Liver (tissue), 9 donors: ENCODE data around the gene TULP4. TPM values are rescaled to one million over a fixed set of nuclear protein-coding genes. Genes with fewer than 3 reads are reported as not detected.

Experiments used
- DNase-seq: peaks from one replicate; pipeline ENCODE4 v3.0.0-alpha.2; 2017; ENCODE audit warnings: low spot score
- H3K27ac ChIP-seq, 2 donors: one replicate each; pipeline ENCODE4 v1.7.0; 2013; ENCODE audit warnings: inconsistent platforms in 2 of 2, low read length in 2 of 2, control low read depth in 1 of 2, low read depth in 1 of 2, mild to moderate bottlenecking in 1 of 2
- H3K27me3 ChIP-seq, 4 donors: one replicate each; pipeline versions ENCODE4 v1.6.1 to v1.7.0; 2013; ENCODE audit warnings: low read length in 3 of 4, inconsistent platforms in 1 of 4, mild to moderate bottlenecking in 1 of 4, moderate library complexity in 1 of 4; ENCODE audit not compliant: control insufficient read depth in 4 of 4, insufficient read depth in 4 of 4
- H3K36me3 ChIP-seq, 4 donors: one replicate each; pipeline versions ENCODE4 v1.6.1 to v1.7.0; 2013; ENCODE audit warnings: low read length in 3 of 4, mild to moderate bottlenecking in 3 of 4, low read depth in 1 of 4, moderate library complexity in 1 of 4; ENCODE audit not compliant: control insufficient read depth in 4 of 4, insufficient read depth in 3 of 4
- H3K4me1 ChIP-seq, 4 donors: one replicate each; pipeline versions ENCODE4 v1.6.1 to v1.7.0; 2013; ENCODE audit warnings: low read length in 3 of 4, mild to moderate bottlenecking in 3 of 4, moderate library complexity in 1 of 4; ENCODE audit not compliant: control insufficient read depth in 4 of 4, insufficient read depth in 4 of 4
- H3K4me3 ChIP-seq, 3 donors: one replicate each; pipeline versions ENCODE4 v1.6.1 to v1.7.0; 2013; ENCODE audit warnings: low read length in 3 of 3, control low read depth in 1 of 3, low read depth in 1 of 3, mild to moderate bottlenecking in 1 of 3
- H3K9ac ChIP-seq, 2 donors: one replicate each; pipeline ENCODE4 v1.7.0; 2013; ENCODE audit warnings: low read length in 2 of 2, mild to moderate bottlenecking in 2 of 2, moderate library complexity in 2 of 2, control low read depth in 1 of 2, low read depth in 1 of 2
- H3K9me3 ChIP-seq, 4 donors: one replicate each; pipeline versions ENCODE4 v1.6.1 to v1.7.0; 2013; ENCODE audit warnings: low read length in 3 of 4; ENCODE audit not compliant: control insufficient read depth in 4 of 4
- EGR1 ChIP-seq, 2 donors: IDR thresholded peaks; 2 replicates each; pipeline ENCODE4 v1.6.1; 2016 to 2018; ENCODE audit warnings: antibody characterized with exemption in 2 of 2, low read depth in 2 of 2
- FOXA1 ChIP-seq: IDR thresholded peaks from 2 replicates; pipeline ENCODE4 v1.6.1; 2016; ENCODE audit warnings: antibody characterized with exemption
- FOXA2 ChIP-seq: IDR thresholded peaks from 2 replicates; pipeline ENCODE4 v1.6.1; 2016; ENCODE audit warnings: antibody characterized with exemption
- GABPA ChIP-seq, 2 donors: IDR thresholded peaks in 1 of 2; conservative IDR thresholded peaks in 1 of 2; 2 replicates each; pipeline ENCODE4 v1.6.1; 2016; ENCODE audit warnings: antibody characterized with exemption in 2 of 2, mild to moderate bottlenecking in 1 of 2, moderate library complexity in 1 of 2
- HNF4A ChIP-seq, 2 donors: conservative IDR thresholded peaks; 2 replicates each; pipeline ENCODE4 v1.6.1; 2016; ENCODE audit warnings: antibody characterized with exemption in 2 of 2, mild to moderate bottlenecking in 2 of 2
- HNF4G ChIP-seq: IDR thresholded peaks from 2 replicates; pipeline ENCODE4 v1.6.1; 2016; ENCODE audit warnings: antibody characterized with exemption
- JUND ChIP-seq, 2 donors: IDR thresholded peaks; 2 replicates each; pipeline ENCODE4 v1.6.1; 2016; ENCODE audit warnings: antibody characterized with exemption in 2 of 2
- NR2F2 ChIP-seq: IDR thresholded peaks from 2 replicates; pipeline ENCODE4 v1.6.1; 2016; ENCODE audit warnings: antibody characterized with exemption
- RAD21 ChIP-seq, 2 donors: IDR thresholded peaks; 2 replicates each; pipeline ENCODE4 v1.6.1; 2016; ENCODE audit warnings: antibody characterized with exemption in 2 of 2, mild to moderate bottlenecking in 2 of 2
- RXRA ChIP-seq, 2 donors: IDR thresholded peaks; 2 replicates each; pipeline ENCODE4 v1.6.1; 2017 to 2018; ENCODE audit warnings: antibody characterized with exemption in 2 of 2, mild to moderate bottlenecking in 1 of 2
- SP1 ChIP-seq: IDR thresholded peaks from 2 replicates; pipeline ENCODE4 v1.6.1; 2018; ENCODE audit warnings: antibody characterized with exemption, mild to moderate bottlenecking
- TAF1 ChIP-seq: conservative IDR thresholded peaks from 2 replicates; pipeline ENCODE4 v1.6.1; 2016; ENCODE audit warnings: antibody characterized with exemption, mild to moderate bottlenecking
- YY1 ChIP-seq: IDR thresholded peaks from 2 replicates; pipeline ENCODE4 v1.6.1; 2016; ENCODE audit warnings: antibody characterized with exemption, mild to moderate bottlenecking
- WGBS: extraction: QIAGEN DNeasy Blood & Tissue Kit; methylation state at CpG from one replicate; pipeline ENCODE4 v1.1.7; 2013; 5-methylcytosine and 5-hydroxymethylcytosine counted together
- polyA plus RNA-seq, 2 donors: library from polyadenylated mRNA; stranded (reverse) in 1 of 2; unstranded in 1 of 2; fragments of 200-250 nt in 1 of 2; fragments of >200 nt in 1 of 2; fragmentation: Nextera tagmentation in 1 of 2; extraction: Ambion mirVana in 1 of 2; gene quantifications; one replicate each; pipeline versions ENCODE4 v1.2.1 to v1.2.3, GENCODE V29; 2013 to 2015
- total RNA-seq, 2 donors: library from RNA; depleted of rRNA; stranded (reverse); fragments of >200 nt; gene quantifications; one replicate each; pipeline ENCODE4 v1.2.3, GENCODE V29; 2014
- TF ChIP-seq, protein P1 (sequence below): IDR thresholded peaks from 2 replicates; pipeline ENCODE4 v1.6.1; 2016; ENCODE audit warnings: antibody characterized with exemption
- TF ChIP-seq, protein P2 (sequence below): fragments of 150-350 bp; IDR thresholded peaks from 2 replicates; pipeline ENCODE4 v1.5.1; 2017; ENCODE audit warnings: improper control_type of control experiment, low read depth, low read length; ENCODE audit not compliant: missing input control
- TF ChIP-seq, protein P3 (sequence below): IDR thresholded peaks from 2 replicates; pipeline ENCODE4 v1.6.1; 2016; ENCODE audit warnings: antibody characterized with exemption
- TF ChIP-seq, protein P4 (sequence below): IDR thresholded peaks from 2 replicates; pipeline ENCODE4 v1.6.1; 2016; ENCODE audit warnings: antibody characterized with exemption, mild to moderate bottlenecking
- TF ChIP-seq, protein P5 (sequence below): IDR thresholded peaks from 2 replicates; pipeline ENCODE4 v1.6.1; 2016; ENCODE audit warnings: antibody characterized with exemption
- donor health status: healthy.
- donor health status: healthy.
- donor health status: healthy.
- donor health status: healthy.
- donor health status: healthy.

Gene TULP4
- total and polyA plus RNA-seq, 4 donors = 2.2 to 53.3 (median 18.0) TPM

DNA sequence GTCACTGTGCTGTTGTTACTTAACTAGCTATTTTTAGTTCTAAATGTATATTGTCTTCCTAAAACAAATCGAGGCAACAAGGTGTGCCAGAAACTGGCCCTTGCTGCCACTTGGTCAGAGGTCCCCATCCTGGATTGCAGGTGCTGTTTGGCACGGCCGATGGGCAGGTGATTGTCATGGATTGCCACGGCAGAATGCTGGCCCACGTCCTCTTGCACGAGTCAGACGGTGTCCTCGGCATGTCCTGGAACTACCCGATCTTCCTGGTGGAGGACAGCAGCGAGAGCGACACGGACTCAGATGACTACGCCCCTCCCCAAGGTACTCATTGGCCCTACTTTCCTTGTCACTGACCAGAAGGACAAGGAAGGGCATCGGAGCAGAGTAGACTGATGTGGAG, 136.6 kb downstream of the TULP4 start:
- Histone ChIP-seq H3K4me3 (no peak overlapping the region), H3K27ac (no peak overlapping the region), H3K36me3 (peaks cover 0 to 12% (median 11%) of the 10 kb centered on the region in 4 donors), H3K27me3 (no peaks in the 10 kb centered on the region), H3K4me1 (no peaks in the 10 kb centered on the region), H3K9ac (no peak overlapping the region), H3K9me3 (no peaks in the 10 kb centered on the region)
- WGBS = 96% methylated on average over 14 of the region's 14 CpGs
- TF ChIP-seq, protein P1, sequence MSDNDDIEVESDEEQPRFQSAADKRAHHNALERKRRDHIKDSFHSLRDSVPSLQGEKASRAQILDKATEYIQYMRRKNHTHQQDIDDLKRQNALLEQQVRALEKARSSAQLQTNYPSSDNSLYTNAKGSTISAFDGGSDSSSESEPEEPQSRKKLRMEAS = no peak
- TF ChIP-seq FOXA1 = no peak
- TF ChIP-seq JUND (IDR thresholded peaks at IDR 0.05) = no peak
- TF ChIP-seq HNF4A (conservative IDR thresholded peaks at IDR 0.05) = no peak
- TF ChIP-seq RAD21 (IDR thresholded peaks at IDR 0.05) = no peak
- TF ChIP-seq, protein P2, sequence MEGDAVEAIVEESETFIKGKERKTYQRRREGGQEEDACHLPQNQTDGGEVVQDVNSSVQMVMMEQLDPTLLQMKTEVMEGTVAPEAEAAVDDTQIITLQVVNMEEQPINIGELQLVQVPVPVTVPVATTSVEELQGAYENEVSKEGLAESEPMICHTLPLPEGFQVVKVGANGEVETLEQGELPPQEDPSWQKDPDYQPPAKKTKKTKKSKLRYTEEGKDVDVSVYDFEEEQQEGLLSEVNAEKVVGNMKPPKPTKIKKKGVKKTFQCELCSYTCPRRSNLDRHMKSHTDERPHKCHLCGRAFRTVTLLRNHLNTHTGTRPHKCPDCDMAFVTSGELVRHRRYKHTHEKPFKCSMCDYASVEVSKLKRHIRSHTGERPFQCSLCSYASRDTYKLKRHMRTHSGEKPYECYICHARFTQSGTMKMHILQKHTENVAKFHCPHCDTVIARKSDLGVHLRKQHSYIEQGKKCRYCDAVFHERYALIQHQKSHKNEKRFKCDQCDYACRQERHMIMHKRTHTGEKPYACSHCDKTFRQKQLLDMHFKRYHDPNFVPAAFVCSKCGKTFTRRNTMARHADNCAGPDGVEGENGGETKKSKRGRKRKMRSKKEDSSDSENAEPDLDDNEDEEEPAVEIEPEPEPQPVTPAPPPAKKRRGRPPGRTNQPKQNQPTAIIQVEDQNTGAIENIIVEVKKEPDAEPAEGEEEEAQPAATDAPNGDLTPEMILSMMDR = no peak
- TF ChIP-seq TAF1 = no peak
- no peak for TF ChIP-seq RXRA (IDR thresholded peaks at IDR 0.05)
- no peak for TF ChIP-seq EGR1 (IDR thresholded peaks at IDR 0.05; ENCODE audit: low read depth in 2 of 2)
- TF ChIP-seq, protein P3, sequence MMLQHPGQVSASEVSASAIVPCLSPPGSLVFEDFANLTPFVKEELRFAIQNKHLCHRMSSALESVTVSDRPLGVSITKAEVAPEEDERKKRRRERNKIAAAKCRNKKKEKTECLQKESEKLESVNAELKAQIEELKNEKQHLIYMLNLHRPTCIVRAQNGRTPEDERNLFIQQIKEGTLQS = no peak
- no peak for TF ChIP-seq GABPA (IDR thresholded peaks at IDR 0.05 in 1 of 2, conservative IDR thresholded peaks at IDR 0.05 in 1 of 2)
- no peak for TF ChIP-seq FOXA2
- TF ChIP-seq, protein P4, sequence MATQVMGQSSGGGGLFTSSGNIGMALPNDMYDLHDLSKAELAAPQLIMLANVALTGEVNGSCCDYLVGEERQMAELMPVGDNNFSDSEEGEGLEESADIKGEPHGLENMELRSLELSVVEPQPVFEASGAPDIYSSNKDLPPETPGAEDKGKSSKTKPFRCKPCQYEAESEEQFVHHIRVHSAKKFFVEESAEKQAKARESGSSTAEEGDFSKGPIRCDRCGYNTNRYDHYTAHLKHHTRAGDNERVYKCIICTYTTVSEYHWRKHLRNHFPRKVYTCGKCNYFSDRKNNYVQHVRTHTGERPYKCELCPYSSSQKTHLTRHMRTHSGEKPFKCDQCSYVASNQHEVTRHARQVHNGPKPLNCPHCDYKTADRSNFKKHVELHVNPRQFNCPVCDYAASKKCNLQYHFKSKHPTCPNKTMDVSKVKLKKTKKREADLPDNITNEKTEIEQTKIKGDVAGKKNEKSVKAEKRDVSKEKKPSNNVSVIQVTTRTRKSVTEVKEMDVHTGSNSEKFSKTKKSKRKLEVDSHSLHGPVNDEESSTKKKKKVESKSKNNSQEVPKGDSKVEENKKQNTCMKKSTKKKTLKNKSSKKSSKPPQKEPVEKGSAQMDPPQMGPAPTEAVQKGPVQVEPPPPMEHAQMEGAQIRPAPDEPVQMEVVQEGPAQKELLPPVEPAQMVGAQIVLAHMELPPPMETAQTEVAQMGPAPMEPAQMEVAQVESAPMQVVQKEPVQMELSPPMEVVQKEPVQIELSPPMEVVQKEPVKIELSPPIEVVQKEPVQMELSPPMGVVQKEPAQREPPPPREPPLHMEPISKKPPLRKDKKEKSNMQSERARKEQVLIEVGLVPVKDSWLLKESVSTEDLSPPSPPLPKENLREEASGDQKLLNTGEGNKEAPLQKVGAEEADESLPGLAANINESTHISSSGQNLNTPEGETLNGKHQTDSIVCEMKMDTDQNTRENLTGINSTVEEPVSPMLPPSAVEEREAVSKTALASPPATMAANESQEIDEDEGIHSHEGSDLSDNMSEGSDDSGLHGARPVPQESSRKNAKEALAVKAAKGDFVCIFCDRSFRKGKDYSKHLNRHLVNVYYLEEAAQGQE = no peak
- TF ChIP-seq HNF4G = no peak
- no peak for TF ChIP-seq YY1
- TF ChIP-seq NR2F2 = no peak
- TF ChIP-seq, protein P5, sequence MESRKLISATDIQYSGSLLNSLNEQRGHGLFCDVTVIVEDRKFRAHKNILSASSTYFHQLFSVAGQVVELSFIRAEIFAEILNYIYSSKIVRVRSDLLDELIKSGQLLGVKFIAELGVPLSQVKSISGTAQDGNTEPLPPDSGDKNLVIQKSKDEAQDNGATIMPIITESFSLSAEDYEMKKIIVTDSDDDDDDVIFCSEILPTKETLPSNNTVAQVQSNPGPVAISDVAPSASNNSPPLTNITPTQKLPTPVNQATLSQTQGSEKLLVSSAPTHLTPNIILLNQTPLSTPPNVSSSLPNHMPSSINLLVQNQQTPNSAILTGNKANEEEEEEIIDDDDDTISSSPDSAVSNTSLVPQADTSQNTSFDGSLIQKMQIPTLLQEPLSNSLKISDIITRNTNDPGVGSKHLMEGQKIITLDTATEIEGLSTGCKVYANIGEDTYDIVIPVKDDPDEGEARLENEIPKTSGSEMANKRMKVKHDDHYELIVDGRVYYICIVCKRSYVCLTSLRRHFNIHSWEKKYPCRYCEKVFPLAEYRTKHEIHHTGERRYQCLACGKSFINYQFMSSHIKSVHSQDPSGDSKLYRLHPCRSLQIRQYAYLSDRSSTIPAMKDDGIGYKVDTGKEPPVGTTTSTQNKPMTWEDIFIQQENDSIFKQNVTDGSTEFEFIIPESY = no peak
- TF ChIP-seq SP1 = no peak
- DNase-seq = no peak
